Neuron (in vitro differentiated cells): ENCODE measurements around the gene LAMB4.

ENCODE experiments used
- H2AFZ ChIP-seq: one replicate; pipeline ENCODE4 v1.6.1; 2013; ENCODE audit warnings: low read depth, mild to moderate bottlenecking, inconsistent platforms, low read length, moderate library complexity
- H3K27me3 ChIP-seq: one replicate; pipeline ENCODE4 v1.6.1; 2013; ENCODE audit warnings: low read length; ENCODE audit not compliant: insufficient read depth
- H3K36me3 ChIP-seq: one replicate; pipeline ENCODE4 v1.6.1; 2013; ENCODE audit warnings: low read length; ENCODE audit not compliant: insufficient read depth
- H3K4me1 ChIP-seq: one replicate; pipeline ENCODE4 v1.6.1; 2013; ENCODE audit warnings: low read length; ENCODE audit not compliant: insufficient read depth
- H3K4me3 ChIP-seq: 2 replicates; pipeline ENCODE4 v1.5.1; 2013; ENCODE audit warnings: mild to moderate bottlenecking, low read length, moderate library complexity
- H3K9me3 ChIP-seq: one replicate; pipeline ENCODE4 v1.6.1; 2013; ENCODE audit warnings: low read length

The LAMB4 gene

GRCh38 chr7:108059526-108059925, 70.6 kb downstream of the LAMB4 start:
- Histone ChIP-seq H3K4me1 (no peaks in the 10 kb centered on the region), H2AFZ (no peak overlapping the region), H3K4me3 (no peak overlapping the region), H3K9me3 (no peaks in the 10 kb centered on the region), H3K27me3 (no peaks in the 10 kb centered on the region), H3K36me3 (no peaks in the 10 kb centered on the region)

DNA sequence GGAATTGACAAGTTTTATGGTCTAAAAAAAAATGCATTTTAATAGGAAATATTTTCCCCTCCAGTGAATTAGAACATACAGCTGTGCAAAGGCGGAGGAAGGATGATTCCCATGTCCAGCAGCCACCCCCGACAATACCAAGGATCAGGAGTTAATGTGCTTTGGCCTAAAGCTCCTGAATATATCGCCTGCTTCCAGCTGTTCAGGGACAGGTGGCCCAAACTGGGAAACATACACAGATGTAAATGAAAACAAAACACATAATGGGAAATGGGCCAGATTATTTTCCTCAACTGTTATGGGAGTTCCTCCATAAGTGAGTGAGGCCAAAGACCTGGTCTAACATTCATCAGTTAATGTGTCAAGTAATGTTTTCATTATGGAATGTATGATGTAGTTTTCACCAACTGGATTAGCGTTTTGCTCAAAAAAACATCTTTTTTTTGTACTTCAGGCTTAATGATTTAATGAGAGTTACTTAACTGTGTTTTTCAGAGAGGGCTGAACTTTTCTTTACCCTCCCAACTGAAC, 72.1 kb downstream of the LAMB4 start:
- Histone ChIP-seq H2AFZ (no peak overlapping the region), H3K4me3 (no peak overlapping the region), H3K36me3 (no peaks in the 10 kb centered on the region), H3K27me3 (no peaks in the 10 kb centered on the region), H3K4me1 (no peaks in the 10 kb centered on the region), H3K9me3 (no peaks in the 10 kb centered on the region)

DNA sequence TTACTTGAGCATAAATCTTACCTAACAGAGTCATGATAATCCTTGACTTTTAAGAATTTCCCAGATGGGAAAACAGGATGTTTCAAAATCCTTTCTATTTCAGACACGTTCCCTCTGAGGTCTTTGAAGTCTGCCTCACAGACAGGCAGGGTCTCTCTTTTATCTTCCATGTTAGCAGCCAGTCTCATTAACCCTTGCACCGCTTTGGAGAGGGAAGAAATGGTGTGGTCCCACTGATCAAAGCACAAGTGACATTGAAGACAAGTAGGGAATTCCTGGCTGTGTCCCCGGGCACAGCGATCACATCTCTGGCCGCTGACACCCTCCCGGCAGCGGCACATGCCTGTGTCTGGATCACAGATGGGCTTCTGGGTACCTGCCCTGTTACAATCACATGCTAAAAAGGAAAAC, 74.5 kb downstream of the LAMB4 start:
- no peaks in the 10 kb centered on the region for H3K9me3 ChIP-seq
- no peaks in the 10 kb centered on the region for H3K36me3 ChIP-seq
- H3K4me1 ChIP-seq: no peaks in the 10 kb centered on the region
- H3K4me3 ChIP-seq: no peak overlapping the region
- no peak overlapping the region for H2AFZ ChIP-seq
- H3K27me3 ChIP-seq: no peaks in the 10 kb centered on the region

DNA sequence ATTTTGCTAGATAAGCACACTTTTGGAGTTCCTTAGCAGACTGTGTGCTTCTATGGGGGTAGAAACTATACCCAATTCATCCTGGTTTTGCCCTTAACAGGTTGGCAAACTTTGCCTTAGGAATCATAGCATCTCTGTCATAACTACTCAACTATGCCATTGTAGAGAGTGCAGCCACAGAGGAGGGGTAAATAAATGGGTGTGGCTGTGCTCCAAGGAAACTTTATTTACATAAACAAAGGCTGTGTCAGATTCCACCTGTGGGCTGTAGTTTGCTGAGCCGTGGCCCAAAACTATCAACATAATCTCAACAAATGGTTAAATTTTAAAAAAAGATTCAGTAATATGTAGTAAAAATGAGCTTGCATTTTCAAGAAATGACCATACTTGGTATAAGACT, 75.6 kb downstream of the LAMB4 start:
- H2AFZ ChIP-seq: no peak overlapping the region
- no peaks in the 10 kb centered on the region for H3K27me3 ChIP-seq
- no peak overlapping the region for H3K4me3 ChIP-seq
- H3K9me3 ChIP-seq: no peaks in the 10 kb centered on the region
- no peaks in the 10 kb centered on the region for H3K4me1 ChIP-seq
- H3K36me3 ChIP-seq: no peaks in the 10 kb centered on the region

DNA sequence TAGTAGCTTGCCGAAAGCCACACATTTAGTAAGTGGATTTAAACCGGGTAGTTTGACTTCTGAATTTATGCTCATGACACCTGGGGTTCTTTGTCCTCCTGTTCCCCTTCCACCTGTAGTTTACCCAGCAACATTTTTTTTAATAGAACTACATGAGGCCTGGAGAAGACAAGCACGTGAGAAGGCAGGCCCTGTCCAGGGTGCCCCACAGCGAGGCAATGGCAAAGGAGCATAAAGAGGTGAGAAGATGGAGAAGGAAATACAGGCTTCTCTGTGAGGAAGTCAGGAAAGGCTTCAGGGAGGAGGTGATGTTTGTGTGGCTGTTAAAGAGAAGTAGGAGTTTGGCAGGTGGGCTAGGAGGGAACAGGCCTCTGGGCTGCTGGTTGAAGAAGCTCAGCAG, 76.9 kb downstream of the LAMB4 start:
- Histone ChIP-seq H3K27me3 (no peaks in the 10 kb centered on the region), H3K9me3 (no peaks in the 10 kb centered on the region), H3K4me1 (no peaks in the 10 kb centered on the region), H3K4me3 (no peak overlapping the region), H2AFZ (no peak overlapping the region), H3K36me3 (no peaks in the 10 kb centered on the region)

DNA sequence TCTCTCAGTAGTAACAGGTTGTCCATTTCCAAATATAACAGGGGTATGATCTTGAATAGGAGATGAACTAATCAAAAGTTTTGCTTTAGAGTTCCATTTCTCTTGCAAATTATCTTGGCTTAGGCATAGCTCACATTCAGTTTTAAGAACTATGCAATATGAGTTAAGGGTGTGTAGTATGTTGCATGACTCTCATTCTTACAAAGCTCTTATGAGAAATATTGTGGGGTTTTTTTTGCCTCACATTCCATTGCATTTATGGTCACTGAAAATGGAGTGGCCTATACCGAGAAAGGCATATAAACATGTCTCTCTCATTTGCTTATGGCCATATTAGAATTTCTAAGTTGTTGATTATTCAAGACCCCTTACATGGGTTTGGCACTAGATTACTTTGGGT, 78.7 kb downstream of the LAMB4 start:
- Histone ChIP-seq H3K4me1 (no peaks in the 10 kb centered on the region), H3K4me3 (no peak overlapping the region), H3K36me3 (no peaks in the 10 kb centered on the region), H3K9me3 (no peaks in the 10 kb centered on the region), H2AFZ (no peak overlapping the region), H3K27me3 (no peaks in the 10 kb centered on the region)

DNA sequence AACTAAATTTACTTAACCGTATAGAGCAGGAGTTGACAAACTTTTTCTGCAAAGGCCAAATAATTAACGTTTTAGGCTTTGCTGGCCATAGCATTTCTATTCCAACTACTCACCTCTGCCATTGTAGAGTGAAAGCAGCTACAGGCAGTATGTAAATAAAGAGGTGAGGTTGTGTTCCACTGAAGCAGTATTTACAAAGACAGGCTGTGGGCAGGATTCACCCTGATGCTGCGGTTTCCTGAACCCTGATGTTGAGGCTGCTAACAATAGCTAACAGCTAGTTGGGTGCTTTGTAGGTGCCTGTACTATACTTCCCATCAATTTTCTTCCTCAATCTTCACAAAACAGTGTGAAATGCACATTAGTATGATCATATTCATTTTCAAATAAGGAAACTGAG, 80.2 kb downstream of the LAMB4 start:
- no peak overlapping the region for H2AFZ ChIP-seq
- H3K9me3 ChIP-seq: no peaks in the 10 kb centered on the region
- no peaks in the 10 kb centered on the region for H3K4me1 ChIP-seq
- no peaks in the 10 kb centered on the region for H3K27me3 ChIP-seq
- no peak overlapping the region for H3K4me3 ChIP-seq
- H3K36me3 ChIP-seq: no peaks in the 10 kb centered on the region

DNA sequence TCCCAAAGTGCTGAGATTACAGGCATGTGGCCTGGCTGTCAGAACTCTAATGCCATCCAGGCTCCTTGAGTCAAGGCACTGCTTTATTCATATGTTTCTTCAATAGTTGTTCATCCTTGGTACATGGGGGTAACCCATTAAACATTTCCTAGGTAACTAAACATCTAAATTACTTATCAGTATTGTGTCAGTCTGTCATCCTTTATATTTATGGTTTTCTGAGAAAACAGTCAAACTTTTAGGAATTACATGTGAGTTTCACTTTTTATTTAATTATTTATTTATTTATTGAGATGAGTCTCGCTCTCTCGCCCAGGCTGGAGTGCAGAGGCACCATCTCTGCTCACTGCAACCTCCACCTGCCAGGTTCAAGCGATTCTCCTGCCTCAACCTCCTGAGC, 81.7 kb downstream of the LAMB4 start:
- H3K36me3 ChIP-seq: no peaks in the 10 kb centered on the region
- peaks cover 3% of the 10 kb centered on the region for H3K4me1 ChIP-seq
- H3K9me3 ChIP-seq: no peaks in the 10 kb centered on the region
- H3K27me3 ChIP-seq: no peaks in the 10 kb centered on the region
- no peak overlapping the region for H2AFZ ChIP-seq
- H3K4me3 ChIP-seq: no peak overlapping the region

GRCh38 chr7:108046952-108047506, 83.1 kb downstream of the LAMB4 start:
- H3K27me3 ChIP-seq: no peaks in the 10 kb centered on the region
- peaks cover 3% of the 10 kb centered on the region for H3K4me1 ChIP-seq
- no peaks in the 10 kb centered on the region for H3K9me3 ChIP-seq
- H3K4me3 ChIP-seq: no peak overlapping the region
- H3K36me3 ChIP-seq: no peaks in the 10 kb centered on the region
- H2AFZ ChIP-seq: no peak overlapping the region

GRCh38 chr7:108045669-108046068, 84.5 kb downstream of the LAMB4 start:
- Histone ChIP-seq H3K27me3 (no peaks in the 10 kb centered on the region), H3K4me1 (peaks cover 3% of the 10 kb centered on the region), H2AFZ (no peak overlapping the region), H3K9me3 (no peaks in the 10 kb centered on the region), H3K4me3 (no peak overlapping the region), H3K36me3 (no peaks in the 10 kb centered on the region)

GRCh38 chr7:108045154-108045553, 85.0 kb downstream of the LAMB4 start:
- H3K27me3 ChIP-seq: no peaks in the 10 kb centered on the region
- H2AFZ ChIP-seq: no peak overlapping the region
- no peaks in the 10 kb centered on the region for H3K36me3 ChIP-seq
- H3K4me3 ChIP-seq: no peak overlapping the region
- no peaks in the 10 kb centered on the region for H3K9me3 ChIP-seq
- H3K4me1 ChIP-seq: peaks cover 3% of the 10 kb centered on the region

GRCh38 chr7:108044345-108044744, 85.8 kb downstream of the LAMB4 start:
- Histone ChIP-seq H3K4me1 (peaks cover 3% of the 10 kb centered on the region), H3K27me3 (no peaks in the 10 kb centered on the region), H3K4me3 (no peak overlapping the region)

GRCh38 chr7:108038986-108039385, 91.2 kb downstream of the LAMB4 start:
- H3K9me3 ChIP-seq: no peaks in the 10 kb centered on the region
- H3K4me3 ChIP-seq: no peak overlapping the region
- H3K27me3 ChIP-seq: no peaks in the 10 kb centered on the region
- H2AFZ ChIP-seq: no peak overlapping the region
- no peaks in the 10 kb centered on the region for H3K36me3 ChIP-seq
- no peaks in the 10 kb centered on the region for H3K4me1 ChIP-seq

More at GRCh38 chr7:108044345-108044744, 85.8 kb downstream of the LAMB4 start:
- H3K9me3 ChIP-seq: no peaks in the 10 kb centered on the region
- no peak overlapping the region for H2AFZ ChIP-seq
- H3K36me3 ChIP-seq: no peaks in the 10 kb centered on the region

- no peaks in the 10 kb centered on the region for H3K27me3 ChIP-seq
- no peaks in the 10 kb centered on the region for H3K36me3 ChIP-seq
- no peaks in the 10 kb centered on the region for H3K4me1 ChIP-seq
- H3K4me3 ChIP-seq: no peak overlapping the region
- H2AFZ ChIP-seq: no peak overlapping the region
- no peaks in the 10 kb centered on the region for H3K9me3 ChIP-seq
Observed at GRCh38 chr7:108037741-108038140, 92.4 kb downstream of the LAMB4 start.
